ENCODE data around the gene ALOX15.

ALOX15 gene

GRCh38 chr17:4674685-4674998 is 33.2 kb upstream of the ALOX15 start:
- Histone ChIP-seq H3K27ac (no peak overlapping the region), H3K4me3 (no peak overlapping the region)
- TF ChIP-seq CTCF (IDR thresholded peaks at IDR 0.05): no peak
- no peak for DNase-seq (ENCODE audit: low spot score)

- no peak for DNase-seq (ENCODE audit: low spot score)
- H3K27ac ChIP-seq: no peak overlapping the region
- no peak overlapping the region for H3K4me3 ChIP-seq
- TF ChIP-seq CTCF (IDR thresholded peaks at IDR 0.05): no peak
Measured at GRCh38 chr17:4673986-4674684, 32.7 kb upstream of the ALOX15 start.

- TF ChIP-seq CTCF (IDR thresholded peaks at IDR 0.05): no peak
- no peak overlapping the region for H3K4me3 ChIP-seq
- H3K27ac ChIP-seq: no peak overlapping the region
- no peak for DNase-seq (ENCODE audit: low spot score)
Measured at GRCh38 chr17:4673169-4673568, 31.7 kb upstream of the ALOX15 start.

- H3K27ac ChIP-seq: no peak overlapping the region
- TF ChIP-seq CTCF (IDR thresholded peaks at IDR 0.05): no peak
- no peak for DNase-seq (ENCODE audit: low spot score)
- no peak overlapping the region for H3K4me3 ChIP-seq
Measured at GRCh38 chr17:4672751-4673150, 31.3 kb upstream of the ALOX15 start.

GRCh38 chr17:4672055-4672630 is 30.7 kb upstream of the ALOX15 start:
- Histone ChIP-seq H3K4me3 (no peak overlapping the region), H3K27ac (no peak overlapping the region)
- no peak for DNase-seq (ENCODE audit: low spot score)
- TF ChIP-seq CTCF (IDR thresholded peaks at IDR 0.05): no peak

GRCh38 chr17:4667166-4667565 is 25.7 kb upstream of the ALOX15 start:
- no peak for TF ChIP-seq CTCF (IDR thresholded peaks at IDR 0.05)
- DNase-seq (ENCODE audit: low spot score): no peak

GRCh38 chr17:4666296-4666695 is 24.8 kb upstream of the ALOX15 start:
- H3K27ac ChIP-seq: no peak overlapping the region

More at GRCh38 chr17:4667166-4667565, 25.7 kb upstream of the ALOX15 start:
- Histone ChIP-seq H3K4me3 (no peak overlapping the region), H3K27ac (no peak overlapping the region)

More at GRCh38 chr17:4666296-4666695, 24.8 kb upstream of the ALOX15 start:
- no peak for DNase-seq (ENCODE audit: low spot score)
- no peak for TF ChIP-seq CTCF (IDR thresholded peaks at IDR 0.05)
- no peak overlapping the region for H3K4me3 ChIP-seq
